HG03039 (cell line): ENCODE data around the gene SMDT1.
"Not testable (repeated sequence)": the region's sequence is repeated elsewhere in the genome, so short reads cannot be mapped to it uniquely, and the experiment has no call there.

Experiments used
- ATAC-seq: cut with Tn5 transposase; IDR thresholded peaks from one replicate; pipeline ENCODE4 v1.9.1; 2021; ENCODE audit warnings: mild to moderate bottlenecking, moderate library complexity; ENCODE audit not compliant: unreplicated experiment

Gene SMDT1

DNA sequence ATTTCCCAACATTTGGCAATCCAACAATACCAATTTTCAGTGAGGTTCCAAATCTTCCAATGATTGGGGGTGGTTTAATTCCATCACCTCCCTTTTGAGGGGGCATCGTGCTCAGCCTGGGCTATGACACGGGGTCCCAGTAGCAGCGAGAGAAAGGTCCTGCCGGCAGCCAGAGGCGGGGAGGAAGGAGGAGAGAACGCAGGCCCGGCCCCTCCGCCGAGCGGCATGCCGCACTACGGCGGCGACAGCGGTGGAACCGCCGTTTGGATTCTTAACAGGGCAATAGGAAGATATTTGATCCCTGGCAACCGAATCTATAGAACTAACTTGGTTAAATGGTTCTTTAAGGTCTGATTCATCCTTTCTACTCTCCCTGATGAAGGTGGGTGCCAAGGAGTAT is 29.3 kb downstream of the SMDT1 start:
- no peak for ATAC-seq

DNA sequence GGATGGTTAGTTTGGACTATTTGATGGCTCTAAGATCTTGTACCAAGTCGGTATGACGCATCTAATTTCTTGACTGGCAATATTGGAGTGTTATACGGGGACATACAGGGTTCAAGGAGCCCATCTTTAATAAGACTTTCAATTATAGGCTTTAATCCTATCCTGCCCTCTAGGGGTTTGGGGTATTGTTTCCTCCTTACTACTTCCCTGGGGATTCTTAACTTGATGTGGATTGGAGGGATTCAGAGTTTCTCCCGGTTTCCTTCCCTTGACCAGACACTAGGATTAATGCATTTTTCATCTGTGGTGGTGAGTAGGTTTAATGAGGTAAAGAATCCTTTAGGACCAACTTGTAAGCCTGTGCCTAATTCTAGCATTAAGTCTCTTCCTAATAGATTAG is 32.3 kb downstream of the SMDT1 start:
- no peak for ATAC-seq

DNA sequence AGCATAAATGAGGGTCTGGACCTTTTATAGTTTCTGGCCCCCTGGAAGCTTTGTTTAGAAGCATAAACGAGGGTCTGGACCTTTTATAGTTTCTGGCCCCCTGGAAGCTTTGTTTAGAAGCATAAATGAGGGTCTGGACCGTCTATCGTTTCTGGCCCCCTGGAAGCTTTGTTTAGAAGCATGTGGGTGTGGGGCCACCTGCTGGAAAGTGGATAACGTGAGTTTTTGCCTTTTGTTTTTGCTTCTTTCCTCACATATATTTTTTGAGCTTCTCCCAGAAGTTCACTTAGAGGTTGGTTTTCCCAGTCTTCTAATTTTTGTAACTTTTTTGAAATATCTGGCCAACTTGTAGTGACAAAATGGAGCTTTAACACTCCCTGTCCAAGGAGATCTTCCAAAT is 33.3 kb downstream of the SMDT1 start:
- not testable (repeated sequence) for ATAC-seq

DNA sequence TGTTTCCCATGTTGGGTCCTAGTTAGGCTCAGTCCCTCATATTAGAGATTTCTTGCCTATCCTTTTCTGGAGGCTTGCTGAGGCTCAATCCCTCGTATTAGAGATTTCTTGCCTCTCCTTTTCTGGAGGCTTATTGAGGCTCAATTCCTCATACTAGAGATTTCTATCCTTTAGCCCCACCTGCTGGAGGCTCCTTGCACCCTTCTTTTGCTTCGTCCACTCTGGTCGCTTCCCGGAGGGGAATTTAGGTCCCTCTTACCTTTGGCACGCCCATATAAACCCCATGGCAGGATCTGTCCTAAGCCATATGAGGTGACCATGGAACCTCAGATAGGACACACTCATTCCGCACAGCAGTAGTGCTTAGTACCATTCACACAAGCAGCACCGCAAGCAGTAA is 35.2 kb downstream of the SMDT1 start:
- ATAC-seq: no peak

DNA sequence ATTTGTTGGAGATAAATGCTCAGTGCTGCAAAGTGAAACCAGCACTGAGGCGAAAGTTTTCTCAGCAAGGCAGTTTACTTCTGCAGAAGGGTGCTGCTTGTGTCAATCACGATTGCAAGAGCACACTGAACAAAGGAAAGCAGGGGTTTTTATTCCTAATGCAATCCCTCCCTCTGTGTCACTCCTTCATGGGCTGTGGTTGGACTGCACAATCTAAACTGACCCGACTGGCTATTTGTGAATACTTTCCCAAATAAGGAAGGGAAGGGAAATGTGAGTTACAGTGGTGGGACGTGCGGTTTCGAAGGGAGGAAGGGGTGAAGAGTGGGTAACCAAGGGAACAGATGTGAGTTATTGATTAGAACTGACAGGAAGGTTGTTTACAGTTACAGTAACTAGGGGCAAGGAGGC is 35.9 kb downstream of the SMDT1 start:
- ATAC-seq: not testable (repeated sequence)

DNA sequence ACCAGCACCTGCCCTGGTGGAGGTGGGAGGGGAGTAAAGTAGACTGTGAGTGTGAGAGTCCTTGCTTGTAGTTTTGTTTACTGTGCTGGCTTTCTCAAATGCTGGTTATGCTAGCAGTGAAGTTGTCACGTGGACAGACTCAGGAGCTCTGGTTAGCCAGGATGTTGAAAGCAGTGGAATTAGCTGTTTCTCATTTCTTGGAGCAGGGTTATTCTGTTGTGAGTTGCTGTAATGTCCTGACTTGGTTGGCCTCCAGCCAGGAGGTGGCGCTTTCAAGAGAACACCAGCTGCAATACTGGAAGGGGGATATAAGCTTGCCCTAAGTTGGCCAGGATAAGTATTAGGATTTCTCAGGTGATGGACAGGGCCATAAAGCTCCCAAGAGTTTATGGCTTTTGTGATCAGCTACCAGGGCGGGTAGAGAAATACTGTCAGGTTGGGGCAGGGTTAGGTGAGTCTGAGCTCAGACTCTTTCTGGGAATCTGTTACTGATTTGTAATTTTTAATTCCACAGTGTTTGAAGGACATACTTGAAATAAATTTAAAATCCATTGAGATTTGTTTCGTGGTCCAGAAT is 37.4 kb downstream of the SMDT1 start:
- ATAC-seq: no peak

DNA sequence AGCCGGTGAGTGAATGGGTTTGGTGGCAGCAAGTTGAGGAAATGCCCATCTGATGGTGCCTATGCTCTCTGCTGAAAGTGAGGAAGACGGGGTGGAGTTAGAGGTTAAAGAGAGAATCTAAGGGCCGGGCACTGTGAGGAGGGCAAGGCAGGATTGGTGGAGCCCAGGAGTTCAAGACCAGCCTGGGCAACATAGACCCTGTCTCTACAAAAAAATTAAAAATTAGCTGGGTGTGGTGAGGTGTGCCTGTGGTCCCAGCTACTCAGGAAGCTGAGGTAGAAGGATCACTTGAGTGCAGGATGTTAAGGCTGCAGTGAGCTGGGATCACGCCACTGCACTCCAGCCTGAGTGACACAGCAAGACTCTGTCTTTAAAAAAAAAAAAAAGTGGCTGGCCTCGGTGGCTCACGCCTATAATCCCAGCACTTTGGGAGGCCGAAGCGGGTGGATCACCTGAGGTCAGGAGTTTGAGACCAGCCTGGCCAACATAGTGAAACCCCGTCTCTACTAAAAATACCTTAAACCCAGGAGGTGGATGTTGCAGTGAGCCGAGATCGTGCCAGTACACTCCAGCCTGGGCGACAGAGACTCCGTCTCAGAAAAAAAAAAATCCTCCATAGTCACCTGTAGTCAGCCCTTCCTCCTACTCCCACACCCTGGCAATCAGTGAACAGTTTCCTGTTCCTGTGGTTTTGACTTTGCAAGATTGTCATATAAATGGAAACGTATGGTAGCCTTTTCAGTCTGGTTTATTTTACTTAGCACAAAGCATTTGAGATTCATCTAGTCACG is 40.9 kb downstream of the SMDT1 start:
- ATAC-seq: not testable (repeated sequence)

DNA sequence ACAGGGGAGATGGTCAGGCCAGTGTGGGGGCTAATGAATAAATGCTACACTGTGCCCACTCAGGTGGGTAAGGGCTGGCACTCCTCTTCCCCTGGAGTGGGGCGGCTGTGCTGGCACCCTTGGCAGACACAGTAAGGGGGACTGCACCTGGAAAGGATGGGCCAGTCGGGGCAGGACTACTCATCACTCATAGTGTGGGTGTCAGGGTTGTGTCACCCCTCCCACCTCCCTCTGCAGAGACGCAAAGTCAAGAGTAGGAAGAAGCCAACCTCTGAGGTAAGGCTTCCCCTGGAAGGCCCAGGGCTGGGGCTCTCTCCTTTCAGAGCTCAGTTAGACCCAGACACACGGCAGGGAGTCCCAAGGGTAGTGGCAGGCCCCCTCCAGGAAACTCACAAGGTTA is 44.0 kb downstream of the SMDT1 start:
- ATAC-seq: not testable (repeated sequence)

DNA sequence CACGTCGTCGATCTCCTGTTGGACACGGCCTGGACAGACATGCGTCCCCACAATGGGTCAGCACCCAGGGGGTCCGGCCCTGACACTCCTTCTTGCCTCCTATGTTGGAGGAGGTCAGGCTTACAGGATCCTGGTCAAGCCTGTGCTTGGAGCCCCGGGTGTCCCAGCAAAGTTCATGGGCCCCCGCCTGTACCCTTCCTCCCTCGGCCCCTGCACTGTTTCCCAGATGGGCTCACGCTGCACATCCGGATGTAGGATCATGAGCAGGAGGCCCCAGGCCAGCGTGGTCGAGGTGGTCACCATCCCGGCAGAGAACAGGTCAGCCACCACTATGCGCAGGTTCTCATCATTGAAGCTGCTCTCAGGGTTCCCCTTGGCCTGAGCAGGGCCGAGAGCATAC is 48.1 kb downstream of the SMDT1 start:
- ATAC-seq: no peak

DNA sequence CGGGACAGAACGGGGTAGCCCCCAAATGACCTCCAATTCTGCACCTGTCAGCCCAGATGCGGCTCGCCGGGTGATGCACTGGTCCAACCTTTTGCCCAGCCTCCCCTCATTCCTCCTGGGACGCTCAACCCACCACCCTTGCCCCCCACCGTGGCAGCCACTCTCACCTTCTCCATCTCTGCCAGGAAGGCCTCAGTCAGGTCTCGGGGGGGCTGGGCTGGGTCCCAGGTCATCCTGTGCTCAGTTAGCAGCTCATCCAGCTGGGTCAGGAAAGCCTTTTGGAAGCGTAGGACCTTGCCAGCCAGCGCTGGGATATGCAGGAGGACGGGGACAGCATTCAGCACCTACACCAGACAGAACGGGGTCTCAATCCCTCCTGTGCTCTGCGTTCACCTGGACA is 48.5 kb downstream of the SMDT1 start:
- ATAC-seq: not testable (repeated sequence)

DNA sequence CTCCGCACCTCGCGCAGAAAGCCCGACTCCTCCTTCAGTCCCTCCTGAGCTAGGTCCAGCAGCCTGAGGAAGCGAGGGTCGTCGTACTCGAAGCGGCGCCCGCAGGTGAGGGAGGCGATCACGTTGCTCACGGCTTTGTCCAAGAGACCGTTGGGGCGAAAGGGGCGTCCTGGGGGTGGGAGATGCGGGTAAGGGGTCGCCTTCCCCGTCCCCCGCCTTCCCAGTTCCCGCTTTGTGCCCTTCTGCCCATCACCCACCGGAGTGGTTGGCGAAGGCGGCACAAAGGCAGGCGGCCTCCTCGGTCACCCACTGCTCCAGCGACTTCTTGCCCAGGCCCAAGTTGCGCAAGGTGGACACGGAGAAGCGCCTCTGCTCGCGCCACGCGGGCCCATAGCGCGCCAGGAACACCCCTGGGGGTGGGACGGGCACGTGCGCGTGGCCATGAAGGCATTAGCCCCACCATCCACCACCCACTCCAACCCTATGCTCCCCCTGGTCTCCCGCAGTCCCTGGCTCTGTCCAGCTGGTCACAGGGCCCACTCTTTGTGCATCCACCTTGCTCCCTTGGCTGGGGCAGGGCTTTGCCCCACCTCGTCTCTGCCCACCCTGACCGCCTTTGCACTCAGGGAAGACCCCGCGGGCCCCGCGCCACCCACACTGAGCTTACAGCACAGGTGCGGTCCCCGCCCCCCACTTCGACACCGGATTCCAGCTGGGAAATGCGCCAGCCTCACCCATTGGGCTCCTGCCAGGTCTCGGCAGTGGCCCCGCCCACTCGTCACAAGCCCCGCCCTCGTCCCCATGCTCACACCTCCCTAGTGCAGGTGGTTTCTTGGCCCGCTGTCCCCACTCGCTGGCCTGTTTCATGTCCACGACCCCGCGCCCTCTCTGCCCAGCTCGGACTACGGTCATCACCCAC is 49.5 kb downstream of the SMDT1 start:
- ATAC-seq: not testable (repeated sequence)

DNA sequence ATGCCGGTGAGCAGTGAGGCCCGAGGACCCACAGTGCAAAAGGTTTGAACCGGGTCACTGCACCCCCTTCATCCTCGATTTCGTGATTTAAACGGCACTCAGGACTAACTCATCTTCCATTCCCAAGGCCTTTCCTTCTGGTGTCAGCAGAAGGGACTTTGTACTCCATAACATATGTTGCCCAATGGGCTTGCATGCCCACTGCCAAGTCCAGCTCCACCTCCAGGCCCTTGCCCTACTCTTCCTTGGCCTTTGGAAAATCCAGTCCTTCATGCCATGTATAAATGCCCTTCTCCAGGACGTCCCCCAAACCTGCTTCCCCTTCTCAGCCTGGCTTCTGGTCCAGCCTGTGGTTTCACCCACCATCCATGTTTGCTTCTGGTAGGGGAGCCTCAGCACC is 50.7 kb downstream of the SMDT1 start:
- not testable (repeated sequence) for ATAC-seq

DNA sequence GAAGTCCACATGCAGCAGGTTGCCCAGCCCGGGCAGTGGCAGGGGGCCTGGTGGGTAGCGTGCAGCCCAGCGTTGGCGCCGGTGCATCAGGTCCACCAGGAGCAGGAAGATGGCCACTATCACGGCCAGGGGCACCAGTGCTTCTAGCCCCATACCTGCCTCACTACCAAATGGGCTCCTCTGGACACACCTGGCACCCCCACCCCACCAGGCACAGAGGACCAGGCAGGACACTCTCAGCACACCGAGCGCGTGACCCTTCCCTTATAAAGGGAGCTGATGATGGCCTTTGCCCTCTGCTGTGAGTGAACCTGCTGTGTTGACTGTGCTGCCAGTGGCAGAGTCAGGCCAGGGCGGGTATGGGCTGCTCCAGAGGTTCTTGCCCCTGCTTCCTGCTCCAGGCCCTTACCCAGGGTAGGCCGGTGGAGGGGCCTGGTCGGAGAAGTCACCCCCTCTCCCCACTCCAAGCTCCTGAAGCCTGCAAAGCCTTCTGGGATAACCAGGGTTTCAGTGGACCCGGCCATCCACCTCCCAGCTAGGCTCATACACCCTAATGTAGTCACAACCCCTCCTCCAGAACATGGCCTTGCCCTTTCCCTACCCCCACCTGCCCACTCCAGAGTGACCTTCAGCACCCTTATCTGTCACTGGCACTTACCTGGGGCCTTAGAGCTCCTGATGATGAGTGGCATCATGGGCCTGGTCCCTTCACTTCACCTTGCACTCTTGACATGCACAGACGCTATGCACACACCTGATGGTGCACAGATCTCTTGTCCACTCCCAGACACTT is 51.3 kb downstream of the SMDT1 start, which contains the start of gene CYP2D6:
CYP2D6 (minus strand) TSS at position 172 of the 793 bp plus-strand sequence; CDS start at position 153, 19 bp downstream.
- not testable (repeated sequence) for ATAC-seq

DNA sequence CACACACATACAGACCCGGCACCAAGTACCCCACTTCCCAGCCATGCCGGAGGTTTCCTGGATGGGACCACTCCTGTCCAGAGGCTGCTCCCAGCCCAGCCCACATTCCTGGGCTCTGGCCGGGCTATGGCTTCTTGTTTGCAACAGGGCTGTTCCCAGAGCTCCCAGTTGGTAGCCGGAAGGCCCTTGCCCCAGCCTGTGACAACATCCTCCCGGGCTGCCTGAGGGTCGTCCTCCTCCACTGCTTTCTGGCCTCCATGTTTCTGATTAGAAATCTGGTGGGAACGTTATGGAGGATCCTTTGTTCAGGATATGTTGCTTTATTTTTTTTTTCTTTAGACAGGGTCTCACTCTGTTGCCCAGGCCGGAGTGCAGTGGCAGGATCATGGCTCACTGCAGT is 52.1 kb downstream of the SMDT1 start:
- no peak for ATAC-seq

DNA sequence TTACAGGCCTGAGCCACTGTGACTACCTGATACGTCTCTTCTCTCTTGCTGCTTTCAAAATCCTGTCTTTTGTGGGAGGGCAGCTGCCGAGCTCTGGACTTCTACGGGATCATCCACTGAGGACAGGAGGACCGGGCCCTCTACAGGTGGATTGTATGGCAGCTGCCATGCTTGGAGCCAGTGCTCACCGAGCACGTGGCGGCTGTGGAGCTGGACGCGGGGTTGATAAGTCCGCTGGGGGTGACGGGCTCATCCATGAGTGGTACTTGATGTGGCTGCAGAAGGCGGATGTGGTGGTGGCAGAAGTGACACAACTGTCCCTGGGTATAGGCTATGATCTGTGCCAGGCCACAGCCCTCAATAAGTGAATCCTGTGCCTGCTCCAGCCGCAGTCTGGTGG is 53.0 kb downstream of the SMDT1 start:
- ATAC-seq: no peak
